ENCODE results near the gene DNA2. TPM values are rescaled to one million over a fixed set of nuclear protein-coding genes. Genes with fewer than 3 reads are reported as not detected.

DNA2 gene
- total and polyA plus RNA-seq, 11 donors, result 0.91 to 4.2 (median 2.4) TPM

DNA sequence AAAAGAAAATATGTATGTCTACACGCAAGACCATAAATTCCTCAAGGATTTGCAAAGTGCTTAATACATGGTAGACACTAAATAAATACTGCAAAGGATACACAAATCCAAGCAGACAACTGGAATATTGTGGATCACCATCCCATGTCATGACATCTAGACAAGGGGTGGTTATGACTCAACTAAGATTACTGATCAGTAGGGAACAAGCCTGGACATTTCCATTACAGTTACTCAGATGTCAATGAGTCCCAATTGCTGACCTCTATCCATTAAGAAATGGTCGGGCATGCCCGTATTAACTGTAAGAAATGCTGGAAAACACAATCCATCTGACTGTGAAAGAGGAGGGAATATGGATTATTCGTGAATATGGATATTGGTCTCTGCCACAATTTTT lies 37.1 kb downstream of the DNA2 start:
- H3K4me3 ChIP-seq, result no peak overlapping the region
- H3K36me3 ChIP-seq, result peaks cover 0 to 15% (median 0%) of the 10 kb centered on the region in 9 donors
- peaks cover 0 to 5% (median 0%) of the 10 kb centered on the region in 12 donors for H3K4me1 ChIP-seq
- intact Hi-C loops (cut with DNase I), result no loop called here
- 93 to 98% (median 96%) methylated on average over 4 of the region's 4 CpGs for WGBS, 4 donors
- H3K9me3 ChIP-seq, result no peaks in the 10 kb centered on the region
- no peak for TF ChIP-seq POLR2A (IDR thresholded peaks at IDR 0.05)
- TF ChIP-seq, protein P1, sequence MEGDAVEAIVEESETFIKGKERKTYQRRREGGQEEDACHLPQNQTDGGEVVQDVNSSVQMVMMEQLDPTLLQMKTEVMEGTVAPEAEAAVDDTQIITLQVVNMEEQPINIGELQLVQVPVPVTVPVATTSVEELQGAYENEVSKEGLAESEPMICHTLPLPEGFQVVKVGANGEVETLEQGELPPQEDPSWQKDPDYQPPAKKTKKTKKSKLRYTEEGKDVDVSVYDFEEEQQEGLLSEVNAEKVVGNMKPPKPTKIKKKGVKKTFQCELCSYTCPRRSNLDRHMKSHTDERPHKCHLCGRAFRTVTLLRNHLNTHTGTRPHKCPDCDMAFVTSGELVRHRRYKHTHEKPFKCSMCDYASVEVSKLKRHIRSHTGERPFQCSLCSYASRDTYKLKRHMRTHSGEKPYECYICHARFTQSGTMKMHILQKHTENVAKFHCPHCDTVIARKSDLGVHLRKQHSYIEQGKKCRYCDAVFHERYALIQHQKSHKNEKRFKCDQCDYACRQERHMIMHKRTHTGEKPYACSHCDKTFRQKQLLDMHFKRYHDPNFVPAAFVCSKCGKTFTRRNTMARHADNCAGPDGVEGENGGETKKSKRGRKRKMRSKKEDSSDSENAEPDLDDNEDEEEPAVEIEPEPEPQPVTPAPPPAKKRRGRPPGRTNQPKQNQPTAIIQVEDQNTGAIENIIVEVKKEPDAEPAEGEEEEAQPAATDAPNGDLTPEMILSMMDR (IDR thresholded peaks at IDR 0.05), result no peak
- ATAC-seq (no peak), DNase-seq (no peak)
- no peak overlapping the region for H3K27ac ChIP-seq
- no peaks in the 10 kb centered on the region for H3K27me3 ChIP-seq

DNA sequence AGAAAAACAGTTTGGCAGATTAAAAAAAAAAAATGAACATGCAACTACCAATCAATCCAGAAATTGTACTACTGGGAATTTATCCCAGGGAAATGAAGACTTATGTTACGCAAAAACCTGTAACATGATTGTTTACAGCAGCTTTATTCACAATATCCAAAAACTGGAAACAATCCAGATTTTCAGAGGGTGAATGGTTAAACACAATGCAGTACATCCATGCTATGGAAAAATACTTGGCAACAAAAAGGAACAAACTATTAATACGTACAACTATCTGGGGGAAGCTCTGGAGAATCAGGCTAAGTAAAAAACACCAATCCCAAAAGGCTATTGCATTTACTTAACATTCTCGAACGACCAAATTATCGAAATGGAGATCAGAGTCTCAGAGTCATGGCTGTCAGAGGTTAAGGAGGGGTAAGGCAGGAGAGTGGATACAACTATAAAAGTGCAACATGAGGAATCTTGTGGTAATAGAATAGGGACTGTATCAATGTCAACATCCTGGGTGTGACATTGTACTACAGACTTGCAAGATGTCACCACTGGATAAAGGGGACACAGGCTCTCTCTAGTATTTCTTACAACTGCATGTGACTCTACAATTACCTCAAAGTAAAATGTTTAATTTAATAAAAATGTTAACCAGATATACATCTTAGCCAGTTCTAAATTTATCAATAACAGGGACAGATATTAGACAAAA lies 43.2 kb downstream of the DNA2 start:
- H3K4me1 ChIP-seq, result no peaks in the 10 kb centered on the region
- no peak overlapping the region for H3K27ac ChIP-seq
- WGBS, 4 donors, result 83 to 88% (median 86%) methylated on average over 5 of the region's 5 CpGs
- H3K27me3 ChIP-seq, result no peaks in the 10 kb centered on the region
- peaks cover 0 to 7% (median 0%) of the 10 kb centered on the region in 9 donors for H3K36me3 ChIP-seq
- TF ChIP-seq POLR2A (IDR thresholded peaks at IDR 0.05), result no peak
- TF ChIP-seq, protein P1 (IDR thresholded peaks at IDR 0.05), result no peak
- no peak for ATAC-seq
- DNase-seq, result no peak
- no peak overlapping the region for H3K4me3 ChIP-seq
- H3K9me3 ChIP-seq, result no peaks in the 10 kb centered on the region
- intact Hi-C loops (cut with DNase I), result no loop called here

DNA sequence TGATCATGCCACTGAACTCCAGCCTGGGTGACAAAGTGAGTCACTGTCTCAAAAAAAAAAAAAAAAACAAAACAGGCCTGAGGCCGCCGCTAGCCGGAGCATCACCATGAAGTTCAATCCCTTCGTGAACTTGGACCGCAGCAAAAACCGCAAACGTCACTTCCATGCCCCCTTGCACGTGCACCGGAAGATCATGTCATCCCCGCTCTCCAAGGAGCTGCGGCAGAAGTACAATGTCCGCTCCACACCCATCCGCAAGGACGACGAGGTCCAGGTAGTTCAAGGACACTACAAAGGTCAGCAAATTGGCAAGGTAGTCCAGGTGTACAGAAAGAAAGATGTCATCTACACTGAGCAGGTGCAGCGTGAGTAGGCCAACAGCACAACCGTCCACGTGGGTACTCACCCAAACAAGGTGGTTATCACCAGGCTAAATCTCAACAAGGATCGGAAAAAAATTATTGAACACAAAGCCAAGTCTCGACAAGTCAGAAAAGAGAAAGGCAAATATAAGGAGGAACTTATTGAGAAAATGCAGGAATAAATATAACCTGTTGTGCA lies 47.2 kb downstream of the DNA2 start:
- intact Hi-C loops (cut with DNase I), result no loop called here
- H3K27ac ChIP-seq, result no peak overlapping the region
- 90 to 95% (median 93%) methylated on average over 20 of the region's 20 CpGs for whole genome bisulfite sequencing, 4 donors

DNA sequence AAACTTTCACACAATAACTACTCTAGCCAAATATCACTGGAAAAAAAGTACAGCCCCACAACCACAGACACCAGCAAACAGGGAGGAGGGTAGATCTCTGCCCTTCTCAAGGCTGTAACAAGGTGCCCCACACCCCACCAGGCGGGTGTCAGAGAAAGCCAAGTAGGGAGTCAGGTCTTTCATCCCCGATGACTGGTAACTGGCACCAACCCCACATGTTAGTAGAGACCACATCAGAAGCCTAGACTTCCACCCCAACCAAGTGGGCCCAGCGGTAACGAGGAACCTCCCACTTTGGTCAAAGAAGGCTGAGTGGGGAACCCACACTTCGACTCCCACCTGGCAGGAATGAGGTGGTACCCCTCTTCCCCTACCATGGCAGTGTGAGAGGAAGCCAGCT lies 48.3 kb downstream of the DNA2 start:
- Histone ChIP-seq H3K4me1 (no peaks in the 10 kb centered on the region), H3K9me3 (no peaks in the 10 kb centered on the region), H3K36me3 (peaks cover 0 to 5% (median 0%) of the 10 kb centered on the region in 9 donors), H3K27me3 (no peaks in the 10 kb centered on the region), H3K27ac (no peak overlapping the region), H3K4me3 (no peak overlapping the region)
- 83 to 95% (median 92%) methylated on average over 5 of the region's 5 CpGs for WGBS, 4 donors
- no peak for ATAC-seq
- TF ChIP-seq, protein P1 (IDR thresholded peaks at IDR 0.05), result no peak
- no peak for TF ChIP-seq POLR2A (IDR thresholded peaks at IDR 0.05)
- DNase-seq, result no peak
- intact Hi-C loops (cut with DNase I), result no loop called here

More for the DNA sequence above, 47.2 kb downstream of the DNA2 start:
- TF ChIP-seq, protein P1 (IDR thresholded peaks at IDR 0.05), result no peak
- no peak for TF ChIP-seq POLR2A (IDR thresholded peaks at IDR 0.05)
- Histone ChIP-seq H3K36me3 (peaks cover 0 to 5% (median 0%) of the 10 kb centered on the region in 9 donors), H3K27me3 (no peaks in the 10 kb centered on the region), H3K4me3 (no peak overlapping the region), H3K9me3 (no peaks in the 10 kb centered on the region), H3K4me1 (no peaks in the 10 kb centered on the region)
- ATAC-seq, result no peak
- no peak for DNase-seq

Data from heart left ventricle (tissue), 16 donors.